ENCODE data around the gene PPP4R1.

Gene PPP4R1

GRCh38 chr18:9546468-9546867 is 67.9 kb downstream of the PPP4R1 start:
- ATAC-seq: no peak

DNA sequence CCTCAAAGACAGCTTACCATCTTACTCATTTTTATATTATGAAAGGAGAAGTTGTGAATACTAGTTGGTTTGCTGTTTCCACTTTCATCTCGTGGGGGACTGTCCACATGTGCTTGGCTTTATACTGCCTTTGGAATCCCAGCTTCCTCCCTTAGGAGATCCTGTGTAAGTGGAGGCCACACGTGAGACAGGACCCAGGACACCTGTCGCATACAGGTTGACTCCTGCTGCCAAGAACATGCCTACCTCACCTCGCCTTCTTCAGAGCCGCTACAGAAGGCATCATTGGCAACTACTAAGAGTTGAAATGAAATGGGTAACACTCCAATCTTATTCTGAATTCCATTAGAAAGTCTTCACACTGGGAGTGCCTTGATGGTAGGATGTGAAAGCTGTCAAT is 69.3 kb downstream of the PPP4R1 start:
- no peak for ATAC-seq

GRCh38 chr18:9542924-9543323 is 71.4 kb downstream of the PPP4R1 start:
- ATAC-seq: no peak

DNA sequence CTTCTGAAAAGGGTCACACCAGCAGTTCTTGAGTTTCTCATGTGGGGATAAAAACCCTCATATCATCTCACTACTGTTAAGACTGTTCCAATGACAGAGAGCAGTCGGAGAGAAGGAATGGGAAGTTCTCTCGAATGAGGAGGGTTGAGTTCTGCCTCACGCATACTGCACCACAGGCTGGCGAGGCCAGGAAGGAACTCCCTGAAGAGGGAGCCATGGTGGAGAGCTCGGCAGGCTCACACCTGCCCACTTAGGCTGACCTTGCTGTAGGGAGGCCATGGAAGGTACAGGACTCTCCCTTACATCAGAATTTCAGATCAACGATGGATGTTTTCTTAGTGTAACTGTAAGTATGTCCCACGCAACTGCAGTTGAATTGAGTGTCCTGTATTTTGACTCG is 74.4 kb downstream of the PPP4R1 start:
- ATAC-seq: no peak

DNA sequence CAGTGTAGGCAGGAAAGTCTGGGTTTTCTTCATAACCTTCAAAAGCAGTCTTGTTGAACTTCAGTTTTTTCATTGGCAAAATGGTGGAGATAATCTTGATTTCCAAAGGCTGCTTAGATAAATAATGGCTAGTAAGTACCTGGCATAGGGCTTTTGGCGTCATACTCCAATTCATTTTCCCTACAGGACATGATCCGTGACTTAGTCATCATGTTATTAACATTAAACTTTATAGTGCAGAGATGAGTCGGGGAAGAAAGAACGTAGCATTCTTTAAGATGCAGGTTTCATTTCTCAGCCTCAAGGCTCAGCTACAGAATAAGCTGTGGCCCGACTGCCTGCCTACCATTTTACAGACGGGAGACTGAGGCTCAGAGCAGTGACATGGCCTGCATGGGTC is 75.1 kb downstream of the PPP4R1 start:
- no peak for ATAC-seq

- no peak for ATAC-seq
These were observed 76.7 kb downstream of the PPP4R1 start for GRCh38 chr18:9537677-9538076.

GRCh38 chr18:9536354-9537152 is 77.8 kb downstream of the PPP4R1 start:
- no peak for ATAC-seq

DNA sequence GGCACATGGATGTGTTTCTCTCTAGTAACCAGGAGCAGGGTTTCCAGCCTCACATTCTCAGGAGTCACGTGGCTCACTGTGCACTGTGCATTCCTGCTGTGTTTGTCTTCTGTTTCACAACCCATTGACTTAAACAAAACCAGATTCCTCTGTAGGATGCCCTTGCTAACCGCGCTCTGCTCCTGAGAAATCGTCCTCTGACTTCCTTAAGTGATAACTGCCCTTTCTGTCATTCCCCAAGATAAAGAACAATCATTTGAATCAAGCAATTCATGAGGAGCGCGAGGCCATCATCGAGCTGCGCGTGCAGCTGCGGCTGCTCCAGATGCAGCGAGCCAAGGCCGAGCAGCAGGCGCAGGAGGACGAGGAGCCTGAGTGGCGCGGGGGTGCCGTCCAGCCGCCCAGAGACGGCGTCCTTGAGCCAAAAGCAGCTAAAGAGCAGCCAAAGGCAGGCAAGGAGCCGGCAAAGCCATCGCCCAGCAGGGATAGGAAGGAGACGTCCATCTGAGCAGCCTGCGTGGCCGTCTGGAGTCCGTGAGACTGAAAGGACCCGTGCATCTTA is 78.8 kb downstream of the PPP4R1 start:
- no peak for ATAC-seq

DNA sequence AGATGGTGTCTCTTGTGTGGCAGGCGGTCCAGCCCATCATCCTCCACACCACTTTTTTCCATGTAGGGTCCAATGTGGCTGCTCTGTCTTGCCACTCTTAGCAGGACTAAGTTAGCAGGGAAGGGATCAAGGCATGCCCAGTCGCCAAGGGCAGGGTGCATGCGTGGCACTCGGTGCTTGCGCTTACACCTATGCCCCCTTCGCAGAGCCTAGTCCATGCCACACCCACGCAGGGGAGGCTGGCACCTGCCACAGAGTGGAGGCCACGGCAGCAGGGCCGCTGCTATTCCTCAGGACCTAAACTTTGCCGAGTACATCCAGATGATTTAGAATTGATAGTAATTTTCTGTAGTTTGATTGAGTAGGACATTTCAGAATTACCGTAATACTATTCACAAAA is 79.5 kb downstream of the PPP4R1 start:
- ATAC-seq: no peak

DNA sequence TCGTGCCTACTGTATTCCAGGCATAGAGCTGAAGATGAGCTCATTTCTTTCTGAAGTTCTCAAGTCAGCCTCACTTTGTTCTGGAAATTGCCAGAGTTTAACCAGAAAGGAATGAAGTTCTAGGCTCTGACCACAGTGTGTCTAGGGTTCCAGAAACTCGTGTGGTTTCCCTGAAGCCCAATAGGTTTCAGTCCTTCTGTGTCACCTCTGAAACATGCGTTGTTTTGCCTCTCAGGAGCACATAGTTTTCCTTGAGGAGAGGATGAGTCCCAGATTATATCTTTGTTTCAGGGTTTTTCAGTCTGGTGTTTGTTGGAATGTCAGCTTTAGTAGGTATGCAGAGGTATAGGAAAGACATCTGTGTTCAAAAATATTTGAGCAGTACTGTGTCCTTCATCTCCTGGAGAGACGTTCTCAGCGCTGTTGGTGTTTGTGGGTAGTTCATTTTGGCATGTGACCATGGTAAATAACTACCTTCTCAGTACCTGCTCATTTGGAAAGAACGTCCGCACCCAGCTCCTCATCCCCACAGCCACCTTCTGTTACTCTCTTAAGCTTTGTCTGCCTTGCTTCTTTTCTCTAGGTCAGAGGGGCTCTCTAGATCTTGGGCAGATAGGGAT is 82.5 kb downstream of the PPP4R1 start:
- no peak for ATAC-seq

- ATAC-seq: no peak
These were observed 83.9 kb downstream of the PPP4R1 start for GRCh38 chr18:9530226-9531009.

GRCh38 chr18:9526458-9526857 is 87.9 kb downstream of the PPP4R1 start:
- no peak for ATAC-seq

GRCh38 chr18:9522952-9523351 is 91.4 kb downstream of the PPP4R1 start:
- ATAC-seq: no peak

GRCh38 chr18:9521770-9522169 is 92.6 kb downstream of the PPP4R1 start:
- no peak for ATAC-seq

DNA sequence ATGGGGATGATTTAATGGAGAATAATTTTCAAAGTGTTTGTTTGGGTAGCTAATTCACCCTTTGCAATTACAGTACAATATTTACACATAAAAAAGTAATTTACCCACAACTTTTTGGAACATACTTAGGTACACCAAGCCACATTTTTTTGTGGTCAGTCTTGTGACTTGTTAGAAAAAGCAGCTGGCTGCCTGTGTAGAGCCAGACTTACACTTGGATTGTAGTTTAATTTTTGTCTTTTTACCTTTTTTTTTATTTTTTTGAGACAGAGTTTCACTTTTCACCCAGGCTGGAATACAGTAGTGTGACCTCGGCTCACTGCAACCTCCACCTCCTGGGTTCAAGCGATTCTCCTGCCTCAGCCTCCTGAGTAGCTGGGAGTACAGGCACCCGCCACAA is 93.7 kb downstream of the PPP4R1 start:
- no peak for ATAC-seq

- no peak for ATAC-seq
These were observed 95.0 kb downstream of the PPP4R1 start for GRCh38 chr18:9519399-9519798.

- no peak for ATAC-seq
These were observed 96.5 kb downstream of the PPP4R1 start for GRCh38 chr18:9517869-9518268.

DNA sequence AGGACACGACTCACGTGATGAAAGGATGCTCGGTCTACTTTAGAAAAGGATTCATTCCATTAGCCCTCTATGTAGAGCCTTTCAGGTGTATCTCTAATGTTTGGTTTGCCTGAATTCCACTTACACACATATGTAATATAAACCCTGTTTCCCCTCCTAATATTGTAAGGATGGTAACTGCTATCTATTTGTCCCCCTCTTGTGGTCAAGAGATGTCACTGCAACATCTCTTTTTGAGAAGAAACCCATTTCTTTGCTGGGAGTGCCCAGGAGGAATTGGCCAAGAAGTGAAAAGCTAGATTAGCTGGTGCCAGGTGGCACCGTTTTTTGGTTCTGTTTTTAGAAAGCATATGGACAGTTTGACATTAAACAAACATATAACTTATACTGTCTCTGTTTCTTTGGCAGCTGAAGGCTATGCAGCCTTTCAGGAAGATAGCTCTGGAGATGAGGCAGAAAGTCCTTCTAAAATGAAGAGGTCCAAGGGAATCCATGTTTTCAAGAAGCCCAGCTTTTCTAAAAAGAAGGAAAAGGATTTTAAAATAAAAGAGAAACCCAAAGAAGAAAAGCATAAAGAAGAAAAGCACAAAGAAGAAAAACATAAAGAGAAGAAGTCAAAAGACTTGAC is 97.8 kb downstream of the PPP4R1 start:
- peak; percentile 21 to 45 for ATAC-seq

DNA sequence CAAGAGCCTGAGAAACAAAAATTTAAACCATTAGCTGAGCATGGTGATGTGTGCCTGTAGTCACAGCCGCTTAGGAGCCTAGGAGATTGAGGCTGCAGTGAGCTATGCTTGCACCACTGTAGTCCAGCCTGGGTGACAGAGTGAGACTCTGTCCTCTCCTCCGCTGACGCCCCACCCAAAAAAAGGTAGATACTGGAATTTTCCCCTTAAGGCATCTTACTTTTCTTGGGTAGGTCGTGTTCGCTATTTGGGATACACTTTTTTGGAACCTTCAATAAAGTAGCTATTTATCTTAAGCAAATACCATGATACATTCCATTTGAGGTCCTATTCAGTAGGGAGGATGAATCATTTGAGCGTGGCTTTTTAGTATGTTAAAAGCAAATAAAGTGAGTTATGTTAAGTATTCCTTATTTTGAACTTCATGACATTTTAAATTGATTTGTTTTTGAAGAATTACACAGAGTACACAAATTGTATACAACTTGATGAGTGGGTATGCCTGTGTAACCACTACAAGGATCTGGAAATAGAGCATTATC is 100.3 kb downstream of the PPP4R1 start:
- no peak for ATAC-seq

DNA sequence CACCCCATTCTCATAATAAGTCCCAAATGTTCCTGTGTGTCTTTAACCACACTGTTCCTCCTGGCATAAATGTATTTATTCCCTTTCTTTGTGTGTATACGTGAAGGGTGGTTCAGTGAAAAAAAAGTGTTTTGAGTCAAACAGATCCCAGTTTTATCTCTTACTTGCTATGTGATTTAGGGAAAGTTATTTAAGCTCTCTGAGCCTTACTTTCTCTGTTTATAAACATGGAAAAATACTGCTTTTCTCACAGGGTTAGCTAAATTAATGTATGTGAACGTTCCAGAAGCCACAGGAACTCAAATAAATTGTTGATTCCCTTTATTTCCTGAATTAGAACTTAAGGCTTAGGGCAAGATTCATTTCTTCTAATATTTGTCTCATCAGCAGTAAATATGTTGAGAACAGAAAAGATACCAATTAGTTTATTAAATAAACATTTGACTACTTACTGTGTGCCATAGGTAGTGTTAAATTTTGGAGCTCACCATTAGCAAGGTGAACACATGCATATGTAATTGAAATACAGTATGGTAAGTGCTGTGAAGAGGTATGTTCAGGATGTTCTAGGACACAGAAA is 105.8 kb downstream of the PPP4R1 start:
- ATAC-seq: no peak

- no peak for ATAC-seq
These were observed 106.7 kb downstream of the PPP4R1 start for GRCh38 chr18:9507565-9508088.
